Middle frontal gyrus (tissue), 1 donor: Measurements from ENCODE around the gene FBXL3.
"Not testable (repeated sequence)": the region's sequence is repeated elsewhere in the genome, so short reads cannot be mapped to it uniquely, and the experiment has no call there.

ENCODE experiments used
- DNase-seq: peaks from one replicate; pipeline ENCODE4 v3.0.0-alpha.2; 2015; ENCODE audit warnings: low spot score; ENCODE audit errors: extremely low spot score

The FBXL3 gene

DNA sequence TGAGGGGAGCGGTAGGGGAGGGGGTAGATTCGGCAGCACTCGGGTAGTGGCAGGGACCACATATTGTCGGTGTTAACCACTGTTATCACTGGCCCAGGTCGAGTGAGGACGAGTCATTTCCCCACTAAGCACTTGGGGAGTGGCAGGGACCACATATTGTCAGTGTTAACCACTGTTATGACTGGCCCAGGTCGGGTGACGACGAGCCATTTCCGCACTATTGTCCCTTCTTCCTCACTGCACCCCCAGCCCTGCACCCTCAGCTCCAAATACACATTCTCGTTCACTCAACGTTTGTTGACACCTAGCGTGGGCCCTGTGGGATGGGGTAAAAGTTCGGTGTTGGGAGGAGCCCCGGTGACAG lies 35.5 kb downstream of the FBXL3 start:
- no peak for DNase-seq

DNA sequence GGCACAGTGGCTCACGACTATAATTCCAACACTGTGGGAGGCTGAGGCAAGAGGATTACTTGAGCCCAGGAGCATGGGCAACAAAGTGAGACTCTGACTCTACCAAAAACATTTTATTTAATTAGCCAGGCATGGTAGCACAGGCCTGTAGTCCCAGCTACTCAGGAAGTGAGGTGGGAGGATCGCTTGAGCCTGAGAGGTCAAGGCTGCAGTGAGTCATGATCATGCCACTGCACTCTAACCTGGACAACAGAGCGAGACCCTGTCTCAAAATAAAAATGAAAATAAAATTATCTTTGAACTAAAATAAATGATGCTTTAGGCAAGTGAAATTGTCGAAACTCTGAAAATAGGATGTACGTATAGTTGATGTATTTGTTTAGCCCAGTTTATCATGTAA lies 43.3 kb downstream of the FBXL3 start:
- no peak for DNase-seq

DNA sequence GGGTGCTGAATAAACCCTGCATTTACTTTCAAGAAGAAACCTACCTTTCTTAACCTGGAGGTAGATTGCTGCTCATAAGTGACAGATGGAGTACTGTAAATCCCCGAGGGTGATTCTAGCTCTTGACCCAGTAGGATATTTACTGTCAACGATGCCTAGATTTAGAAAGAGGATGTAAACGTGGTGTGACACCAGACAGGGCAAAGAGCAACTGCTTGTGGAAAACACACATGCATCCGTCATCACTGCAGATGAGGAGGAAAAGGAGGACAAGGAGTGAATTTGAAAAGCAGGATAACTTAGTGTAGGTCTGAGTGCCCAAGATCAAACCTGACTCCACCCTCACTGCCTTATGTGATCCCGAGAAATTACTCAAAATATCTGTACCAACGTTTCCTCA lies 44.9 kb downstream of the FBXL3 start:
- DNase-seq: no peak

DNA sequence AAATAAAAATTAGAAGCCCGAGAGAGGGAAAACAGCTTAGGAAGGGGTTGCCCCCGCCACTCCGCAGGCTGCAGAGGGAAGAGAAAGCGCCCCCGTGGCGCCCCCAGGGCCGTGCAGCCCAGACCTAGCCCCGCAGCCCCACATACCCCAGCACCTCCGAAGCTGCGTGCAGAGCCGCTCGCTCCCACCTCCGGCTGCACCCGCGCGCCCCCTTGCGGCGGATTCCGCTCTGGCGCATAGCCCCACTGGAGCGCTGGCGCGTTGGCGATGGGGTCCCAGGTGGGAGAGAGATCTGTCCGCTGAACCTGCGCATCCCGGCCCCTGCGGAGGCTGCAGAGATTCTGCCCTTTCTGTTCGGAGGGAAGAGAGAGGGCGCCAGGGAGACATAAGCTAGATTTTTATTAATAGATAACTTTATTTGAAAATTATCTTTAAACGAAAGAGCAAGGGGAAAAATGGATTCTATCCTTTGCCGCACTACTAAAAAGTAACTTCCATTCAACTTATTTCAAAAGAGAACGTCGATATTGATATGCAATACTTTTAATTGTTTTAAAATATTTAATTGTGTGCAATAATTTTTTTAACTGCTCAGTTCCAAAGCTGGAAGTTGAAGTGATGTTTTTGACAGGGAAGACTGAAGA lies 46.8 kb downstream of the FBXL3 start:
- DNase-seq: peak; percentile 29

DNA sequence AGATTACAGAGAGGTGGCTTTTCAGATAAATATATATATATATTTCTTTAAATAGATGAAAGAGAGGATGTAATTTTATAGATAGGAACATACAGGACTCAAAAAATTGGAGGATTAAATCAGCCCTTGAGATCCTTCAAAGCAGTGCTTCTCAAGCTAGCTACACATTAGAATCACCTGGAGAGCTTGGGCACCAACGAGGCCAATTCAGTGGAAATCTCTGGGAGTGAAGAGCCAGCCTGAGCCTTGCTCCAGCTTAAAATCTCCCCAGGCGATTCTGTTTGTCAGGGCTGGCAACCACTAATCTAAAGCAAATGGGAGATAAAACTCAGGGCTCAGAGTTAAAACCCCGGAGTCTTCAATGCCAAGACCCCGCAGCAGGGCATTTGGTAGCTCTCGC lies 50.0 kb downstream of the FBXL3 start:
- no peak for DNase-seq

DNA sequence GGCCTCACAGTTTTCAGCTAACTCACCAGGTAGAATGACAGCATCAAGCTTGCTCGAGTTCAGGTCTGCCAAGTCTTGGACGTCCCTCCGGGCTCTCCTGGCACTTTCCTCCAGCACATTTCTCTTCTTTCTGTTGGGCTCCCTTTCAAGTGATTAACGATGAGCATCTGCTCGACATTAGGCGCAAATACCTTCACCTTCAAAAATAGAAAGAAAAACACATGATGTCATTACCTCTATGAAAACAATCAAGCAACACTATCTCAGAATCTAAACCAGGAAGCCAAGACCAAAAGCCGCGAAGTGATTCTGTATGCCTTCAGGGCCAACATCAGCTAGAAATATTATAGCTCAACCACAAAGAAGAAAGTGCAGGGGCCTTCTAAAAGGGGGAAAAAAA lies 50.5 kb downstream of the FBXL3 start:
- no peak for DNase-seq

GRCh38 chr13:76975863-76976262 lies 51.1 kb downstream of the FBXL3 start:
- no peak for DNase-seq

DNA sequence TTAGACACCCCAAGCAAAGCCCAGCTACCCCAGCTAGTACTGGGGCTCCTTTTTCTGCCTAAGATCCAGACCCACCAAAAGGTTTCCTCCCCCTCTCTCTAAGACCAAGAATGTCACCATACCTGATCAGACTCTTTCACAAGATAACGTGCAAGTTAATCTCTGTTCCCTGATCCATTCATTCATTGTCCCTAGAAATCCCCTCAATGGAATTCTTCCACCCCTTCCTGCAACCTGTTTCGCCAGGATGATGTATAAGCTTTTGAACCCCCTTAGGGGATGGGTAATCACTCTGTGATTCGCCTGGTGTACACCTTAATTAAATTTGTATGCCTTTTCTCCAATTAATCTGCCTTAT lies 52.4 kb downstream of the FBXL3 start:
- DNase-seq: no peak

GRCh38 chr13:76973920-76974617 lies 52.9 kb downstream of the FBXL3 start:
- DNase-seq: no peak

DNA sequence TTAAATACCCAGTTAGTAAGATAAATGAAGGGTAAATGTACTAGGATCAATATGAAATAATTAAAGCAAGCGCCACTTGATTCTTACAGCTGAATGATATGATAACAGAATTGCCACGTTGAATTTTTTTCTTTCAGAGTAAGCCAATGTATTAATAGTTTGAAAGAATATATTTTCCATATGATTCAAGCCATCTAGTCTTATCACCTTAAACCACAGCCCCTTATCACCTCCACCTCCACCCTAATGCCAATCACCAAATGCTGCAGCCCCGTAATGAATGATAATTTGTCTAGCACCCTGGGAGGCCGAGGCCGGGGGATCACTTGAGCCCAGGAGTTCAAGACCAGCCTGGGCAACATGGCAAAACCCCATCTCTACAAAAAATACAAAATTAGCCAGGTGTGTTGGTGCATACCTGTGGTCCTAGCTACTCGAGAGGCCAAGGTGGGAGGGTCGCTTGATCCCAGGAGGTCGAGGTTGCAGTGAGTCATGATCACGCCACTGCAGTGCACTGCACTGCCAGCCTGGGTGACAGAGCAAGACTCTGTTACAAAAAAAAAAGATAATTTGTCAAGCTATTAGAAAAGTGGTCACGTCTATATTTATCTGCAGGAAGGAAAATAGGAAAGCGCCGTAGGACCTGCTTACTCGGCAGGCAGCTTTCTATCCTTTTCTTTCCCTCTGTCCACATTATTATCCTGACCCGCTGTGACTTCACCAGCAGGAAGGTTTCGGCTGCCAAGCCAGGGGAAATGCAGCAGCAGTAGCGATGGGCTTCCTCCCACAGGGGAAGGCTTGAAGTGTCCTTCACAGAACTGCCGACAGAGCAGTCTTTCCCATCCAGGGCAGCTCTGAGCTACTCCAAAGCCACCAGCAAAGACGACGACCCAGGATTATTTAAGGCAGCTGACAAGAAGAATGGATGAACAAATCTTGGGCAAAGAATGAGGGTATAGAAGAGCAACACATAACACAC lies 54.8 kb downstream of the FBXL3 start:
- DNase-seq: no peak

DNA sequence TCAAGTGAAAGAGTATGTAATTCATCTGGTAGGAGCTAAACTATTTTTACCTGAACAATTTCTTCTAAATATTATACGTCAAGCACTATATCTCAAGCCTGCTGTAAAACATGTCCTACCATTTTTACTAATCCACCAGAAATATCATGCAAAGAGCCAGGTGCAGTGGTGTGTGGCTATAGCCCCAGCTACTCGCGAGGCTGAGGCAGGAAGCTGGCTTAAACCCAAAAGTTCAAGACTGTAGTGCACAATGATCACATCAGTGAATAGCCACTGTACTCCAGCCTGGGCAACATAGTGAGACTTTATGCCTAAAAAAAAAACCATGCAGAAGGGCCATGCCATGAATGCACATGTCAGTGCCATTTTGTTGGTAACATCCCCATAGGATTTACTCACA lies 55.7 kb downstream of the FBXL3 start:
- no peak for DNase-seq

GRCh38 chr13:76969488-76970365 lies 57.2 kb downstream of the FBXL3 start:
- DNase-seq: no peak

- no peak for DNase-seq
Observed at GRCh38 chr13:76968041-76968440, 58.9 kb downstream of the FBXL3 start.

GRCh38 chr13:76967031-76967430 lies 59.9 kb downstream of the FBXL3 start:
- DNase-seq: no peak

- no peak for DNase-seq
Observed at GRCh38 chr13:76965759-76966421, 61.1 kb downstream of the FBXL3 start.

- not testable (repeated sequence) for DNase-seq
Observed at GRCh38 chr13:76959734-76960133, 67.2 kb downstream of the FBXL3 start.

GRCh38 chr13:76958841-76959432 lies 68.0 kb downstream of the FBXL3 start:
- DNase-seq: no peak

GRCh38 chr13:76955661-76956060 lies 71.3 kb downstream of the FBXL3 start:
- DNase-seq: no peak
